ENCODE results near the gene KIF16B. TPM values are rescaled to one million over a fixed set of nuclear protein-coding genes. Genes with fewer than 3 reads are reported as not detected.

Gene KIF16B
- total and polyA plus RNA-seq, 9 of the 15 experiments (the other 6 are each of a cell fraction or from before 2014, with no cell fraction given), result 1.00 to 10.6 (median 8.5) TPM

DNA sequence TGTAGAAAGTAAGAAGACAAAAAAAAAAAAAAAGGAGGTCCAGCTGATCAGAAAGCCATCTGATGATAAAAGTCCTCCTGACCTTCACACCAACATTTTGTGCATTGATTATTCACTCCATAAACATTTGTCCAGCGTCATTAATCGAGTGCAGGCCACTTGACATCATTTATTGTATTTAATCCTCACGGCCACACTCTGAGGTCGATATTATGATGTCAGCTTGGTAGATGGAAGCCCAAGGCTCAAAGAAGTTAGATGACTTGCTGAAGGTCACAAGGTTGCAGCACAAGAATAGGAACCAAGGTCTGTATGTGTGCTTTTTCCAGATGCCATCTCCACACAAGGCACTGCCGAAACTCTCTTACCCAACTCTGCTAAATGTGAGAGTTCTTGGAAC, 328.4 kb downstream of the KIF16B start:
- intact Hi-C loops (cut with micrococcal nuclease), result no loop called here

DNA sequence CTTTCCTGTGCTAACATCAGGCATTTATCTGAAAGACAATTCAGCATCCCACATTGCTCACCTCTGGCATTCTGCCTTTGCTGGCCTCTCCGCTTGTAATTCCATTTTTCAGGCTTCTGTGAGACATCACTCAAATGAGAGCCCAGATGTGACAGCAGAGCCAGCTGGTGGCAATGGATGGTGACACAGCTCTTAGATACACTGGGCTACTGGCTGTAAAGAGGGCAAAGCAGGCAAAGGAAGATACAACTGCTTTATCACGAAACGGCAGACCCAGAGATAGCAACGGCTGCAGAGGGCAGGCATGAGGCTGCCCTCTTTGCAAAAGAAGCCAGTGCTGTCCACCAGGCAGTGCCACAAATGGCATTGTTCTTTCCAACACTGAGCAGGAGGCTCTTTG, 329.8 kb downstream of the KIF16B start:
- Histone ChIP-seq H3K9me1 (ENCODE audit: control insufficient read depth, insufficient read depth, low read length) (no peaks in the 10 kb centered on the region), H3K27me3 (ENCODE audit: control insufficient read depth in 2 of 2, insufficient read depth in 2 of 2, low read length in 2 of 2) (no peaks in the 10 kb centered on the region; a peak in 1 of 5 replicates), H4K20me1 (replicated peaks; ENCODE audit: control insufficient read depth, insufficient read depth, low read length) (no peaks in the 10 kb centered on the region), H3K9ac (ENCODE audit: insufficient read depth in 1 of 2, low read depth in 2 of 2, low read length in 2 of 2) (no peak overlapping the region), H3K79me2 (ENCODE audit: control insufficient read depth, insufficient read depth, low read length) (no peaks in the 10 kb centered on the region), H2AFZ (ENCODE audit: low read depth, low read length) (no peak overlapping the region), H3K4me1 (replicated peaks in 1 of 2; ENCODE audit: control insufficient read depth in 2 of 2, insufficient read depth in 2 of 2, low read length in 2 of 2) (no peaks in the 10 kb centered on the region; a peak in 1 of 5 replicates), H3K9me3 (replicated peaks; ENCODE audit: control insufficient read depth, insufficient read depth, low read depth, low read length) (no peaks in the 10 kb centered on the region), H3K4me2 (ENCODE audit: insufficient read depth, low read length) (no peak overlapping the region), H3K4me3 (no peak overlapping the region), H3K36me3 (ENCODE audit: control insufficient read depth, insufficient read depth, low read length) (no peaks in the 10 kb centered on the region), H3K27ac (ENCODE audit: extremely low read depth, low read depth, low read length) (no peak overlapping the region)
- intact Hi-C loops (cut with micrococcal nuclease) (no loop called here), in situ Hi-C loops (cut with MboI) (no loop called here)
- TF ChIP-seq, protein P1, sequence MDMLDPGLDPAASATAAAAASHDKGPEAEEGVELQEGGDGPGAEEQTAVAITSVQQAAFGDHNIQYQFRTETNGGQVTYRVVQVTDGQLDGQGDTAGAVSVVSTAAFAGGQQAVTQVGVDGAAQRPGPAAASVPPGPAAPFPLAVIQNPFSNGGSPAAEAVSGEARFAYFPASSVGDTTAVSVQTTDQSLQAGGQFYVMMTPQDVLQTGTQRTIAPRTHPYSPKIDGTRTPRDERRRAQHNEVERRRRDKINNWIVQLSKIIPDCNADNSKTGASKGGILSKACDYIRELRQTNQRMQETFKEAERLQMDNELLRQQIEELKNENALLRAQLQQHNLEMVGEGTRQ (CRISPR knock-in tag; IDR thresholded peaks at IDR 0.05), result no peak
- no peak for TF ChIP-seq PURB (CRISPR knock-in tag; IDR thresholded peaks at IDR 0.05; ENCODE audit: low read depth)
- FAIRE-seq (no peak), DNase-seq (ENCODE audit: extremely low read depth in 1 of 4, low spot score in 3 of 4) (no peak), ATAC-seq (no peak)
- 0% methylated on average over 3 of the region's 4 CpGs for WGBS (ENCODE audit: insufficient coverage, low coverage, missing lambda C conversion rate)
- BruUV-seq (replicated peaks), result no TSS peak
- ChIA-PET CTCF (ENCODE audit: low intra/inter-chr PET ratio) (no interaction called here), POLR2A (no interaction called here)

More for the DNA sequence above, 328.4 kb downstream of the KIF16B start:
- ChIA-PET CTCF (ENCODE audit: low intra/inter-chr PET ratio) (no interaction called here), POLR2A (no interaction called here)
- Histone ChIP-seq H3K79me2 (ENCODE audit: control insufficient read depth, insufficient read depth, low read length) (no peaks in the 10 kb centered on the region), H3K27ac (ENCODE audit: extremely low read depth, low read depth, low read length) (no peak overlapping the region), H3K9me1 (ENCODE audit: control insufficient read depth, insufficient read depth, low read length) (no peaks in the 10 kb centered on the region), H3K9me3 (replicated peaks; ENCODE audit: control insufficient read depth, insufficient read depth, low read depth, low read length) (no peaks in the 10 kb centered on the region), H3K9ac (ENCODE audit: insufficient read depth in 1 of 2, low read depth in 2 of 2, low read length in 2 of 2) (no peak overlapping the region), H3K4me2 (ENCODE audit: insufficient read depth, low read length) (no peak overlapping the region), H4K20me1 (replicated peaks; ENCODE audit: control insufficient read depth, insufficient read depth, low read length) (no peaks in the 10 kb centered on the region), H2AFZ (ENCODE audit: low read depth, low read length) (no peak overlapping the region), H3K4me1 (replicated peaks in 1 of 2; ENCODE audit: control insufficient read depth in 2 of 2, insufficient read depth in 2 of 2, low read length in 2 of 2) (no peaks in the 10 kb centered on the region; a peak in 1 of 5 replicates), H3K4me3 (no peak overlapping the region), H3K36me3 (ENCODE audit: control insufficient read depth, insufficient read depth, low read length) (no peaks in the 10 kb centered on the region), H3K27me3 (ENCODE audit: control insufficient read depth in 2 of 2, insufficient read depth in 2 of 2, low read length in 2 of 2) (no peaks in the 10 kb centered on the region; a peak in 1 of 5 replicates)
- 2% methylated on average over 5 of the region's 5 CpGs for WGBS (ENCODE audit: insufficient coverage, low coverage, missing lambda C conversion rate)
- TF ChIP-seq, protein P2, sequence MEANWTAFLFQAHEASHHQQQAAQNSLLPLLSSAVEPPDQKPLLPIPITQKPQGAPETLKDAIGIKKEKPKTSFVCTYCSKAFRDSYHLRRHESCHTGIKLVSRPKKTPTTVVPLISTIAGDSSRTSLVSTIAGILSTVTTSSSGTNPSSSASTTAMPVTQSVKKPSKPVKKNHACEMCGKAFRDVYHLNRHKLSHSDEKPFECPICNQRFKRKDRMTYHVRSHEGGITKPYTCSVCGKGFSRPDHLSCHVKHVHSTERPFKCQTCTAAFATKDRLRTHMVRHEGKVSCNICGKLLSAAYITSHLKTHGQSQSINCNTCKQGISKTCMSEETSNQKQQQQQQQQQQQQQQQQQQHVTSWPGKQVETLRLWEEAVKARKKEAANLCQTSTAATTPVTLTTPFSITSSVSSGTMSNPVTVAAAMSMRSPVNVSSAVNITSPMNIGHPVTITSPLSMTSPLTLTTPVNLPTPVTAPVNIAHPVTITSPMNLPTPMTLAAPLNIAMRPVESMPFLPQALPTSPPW (CRISPR knock-in tag; IDR thresholded peaks at IDR 0.05), result no peak
- TF ChIP-seq NR1H2 (CRISPR knock-in tag; IDR thresholded peaks at IDR 0.05), result no peak
- in situ Hi-C loops (cut with MboI), result no loop called here
- no TSS peak for BruUV-seq (replicated peaks)
- DNase-seq (ENCODE audit: extremely low read depth in 1 of 4, low spot score in 3 of 4) (no peak), ATAC-seq (no peak), FAIRE-seq (no peak)
